Esophagus squamous epithelium (tissue), 4 donors: Measurements from ENCODE around the gene GADD45GIP1.

Experiments used
- POLR2A ChIP-seq, 4 donors: fragments of 450-650 bp; IDR thresholded peaks; one replicate each; pipeline ENCODE4 v1.6.1; 2017; ENCODE audit warnings: antibody characterized with exemption in 4 of 4, mild to moderate bottlenecking in 4 of 4, moderate library complexity in 3 of 4
- TF ChIP-seq, protein P1 (sequence below), 6 experiments: fragments of 450-650 bp in 4 of 6; fragments of 200-600 bp in 2 of 6; sonication (generic) in 2 of 6; IDR thresholded peaks; one replicate each; pipeline ENCODE4 v1.5.1; 2016 to 2019; ENCODE audit warnings: antibody characterized with exemption in 6 of 6, mild to moderate bottlenecking in 4 of 6, moderate library complexity in 4 of 6

DNA sequence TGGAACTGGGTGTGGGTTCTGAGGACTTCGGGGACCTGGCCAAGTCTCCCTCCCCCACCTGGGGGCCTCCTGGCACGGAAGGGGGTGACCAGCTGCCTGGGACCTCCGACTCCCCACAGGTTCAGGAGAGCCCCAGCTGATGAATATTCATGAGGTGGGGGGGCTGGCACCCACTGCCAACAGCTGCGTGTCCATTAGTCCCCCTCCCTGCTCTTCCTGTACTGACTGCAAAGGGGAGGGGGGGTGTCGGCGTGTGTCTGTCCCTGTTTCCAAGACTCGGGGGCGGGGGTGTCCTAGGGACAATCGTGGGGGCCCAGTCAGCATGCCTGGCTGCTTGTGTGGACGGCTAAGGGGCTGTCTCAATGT, 27.6 kb upstream of the GADD45GIP1 start:
- TF ChIP-seq, protein P1, sequence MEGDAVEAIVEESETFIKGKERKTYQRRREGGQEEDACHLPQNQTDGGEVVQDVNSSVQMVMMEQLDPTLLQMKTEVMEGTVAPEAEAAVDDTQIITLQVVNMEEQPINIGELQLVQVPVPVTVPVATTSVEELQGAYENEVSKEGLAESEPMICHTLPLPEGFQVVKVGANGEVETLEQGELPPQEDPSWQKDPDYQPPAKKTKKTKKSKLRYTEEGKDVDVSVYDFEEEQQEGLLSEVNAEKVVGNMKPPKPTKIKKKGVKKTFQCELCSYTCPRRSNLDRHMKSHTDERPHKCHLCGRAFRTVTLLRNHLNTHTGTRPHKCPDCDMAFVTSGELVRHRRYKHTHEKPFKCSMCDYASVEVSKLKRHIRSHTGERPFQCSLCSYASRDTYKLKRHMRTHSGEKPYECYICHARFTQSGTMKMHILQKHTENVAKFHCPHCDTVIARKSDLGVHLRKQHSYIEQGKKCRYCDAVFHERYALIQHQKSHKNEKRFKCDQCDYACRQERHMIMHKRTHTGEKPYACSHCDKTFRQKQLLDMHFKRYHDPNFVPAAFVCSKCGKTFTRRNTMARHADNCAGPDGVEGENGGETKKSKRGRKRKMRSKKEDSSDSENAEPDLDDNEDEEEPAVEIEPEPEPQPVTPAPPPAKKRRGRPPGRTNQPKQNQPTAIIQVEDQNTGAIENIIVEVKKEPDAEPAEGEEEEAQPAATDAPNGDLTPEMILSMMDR (IDR thresholded peaks at IDR 0.05), result no peak
- no peak for TF ChIP-seq POLR2A (IDR thresholded peaks at IDR 0.05)
